Esophagus muscularis mucosa (tissue), 4 donors: ENCODE data around the gene SLC17A9.

Experiments used
- CTCF ChIP-seq, 3 experiments: fragments of 200-600 bp in 2 of 3; fragments of 450-650 bp in 1 of 3; sonication (generic) in 2 of 3; IDR thresholded peaks; one replicate each; pipeline ENCODE4 v1.5.1; 2017 to 2019; ENCODE audit warnings: antibody characterized with exemption in 3 of 3, mild to moderate bottlenecking in 2 of 3, moderate library complexity in 1 of 3
- EP300 ChIP-seq: sonication (generic); formaldehyde crosslinking; IDR thresholded peaks from one replicate; pipeline ENCODE4 v1.6.1; 2017; ENCODE audit warnings: antibody characterized with exemption
- POLR2A ChIP-seq: fragments of 450-650 bp; IDR thresholded peaks from one replicate; pipeline ENCODE4 v1.6.1; 2017; ENCODE audit warnings: antibody characterized with exemption, moderate library complexity, mild to moderate bottlenecking, low read depth
- POLR2AphosphoS5 ChIP-seq, 2 donors: sonication (generic); formaldehyde crosslinking; IDR thresholded peaks; one replicate each; pipeline ENCODE4 v1.6.1; 2017; ENCODE audit warnings: antibody characterized with exemption in 2 of 2

DNA sequence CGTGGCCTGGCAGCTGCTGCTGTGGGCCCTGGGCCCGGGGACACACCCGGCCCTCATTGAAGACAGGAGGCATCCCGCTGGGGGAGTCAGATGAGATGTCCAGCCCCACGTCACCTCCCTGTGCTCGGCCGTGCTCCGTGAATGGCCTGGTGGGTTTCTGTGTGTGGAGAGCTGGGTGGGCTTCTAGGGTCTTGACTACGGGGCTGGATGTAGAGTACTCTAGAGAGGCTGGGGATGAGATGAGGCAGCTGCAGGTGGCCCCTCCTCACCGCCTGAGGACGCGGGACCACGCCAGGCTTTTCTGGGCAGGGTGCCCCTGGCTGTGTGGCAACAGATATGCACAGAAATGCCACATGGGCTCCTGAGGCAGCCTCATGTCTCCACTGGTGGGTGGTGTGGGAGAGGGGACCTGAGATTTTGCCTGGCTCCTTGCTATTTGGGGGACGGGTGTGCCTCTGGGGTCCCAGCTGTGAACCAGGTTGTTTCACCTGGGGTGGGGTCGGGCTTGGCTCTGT is 62.7 kb downstream of the SLC17A9 start:
- TF ChIP-seq CTCF (IDR thresholded peaks at IDR 0.05) (no peak), POLR2A (no peak), POLR2AphosphoS5 (IDR thresholded peaks at IDR 0.05) (no peak), EP300 (no peak)
